Fibroblast of villous mesenchyme (primary cell): Measurements from ENCODE around the gene GMDS. TPM values are rescaled to one million over a fixed set of nuclear protein-coding genes. Genes with fewer than 3 reads are reported as not detected.

Experiments used
- DNase-seq: peaks from one replicate; pipeline ENCODE4 v3.0.0-alpha.2; 2010; ENCODE audit warnings: low read depth
- H3K4me3 ChIP-seq: 2 replicates; pipeline ENCODE4 v1.5.1; 2011; ENCODE audit warnings: low read depth, mild to moderate bottlenecking, low read length
- total RNA-seq: library from RNA; depleted of rRNA; stranded (reverse); fragments of >200 nt; gene quantifications from 2 replicates; pipeline ENCODE4 v1.2.3, GENCODE V29; 2012
- TF ChIP-seq, protein P1 (sequence below): IDR thresholded peaks from 2 replicates; pipeline ENCODE4 v1.5.1; 2012; ENCODE audit warnings: low read depth, mild to moderate bottlenecking, low read length; ENCODE audit not compliant: insufficient read depth

GMDS gene
- total RNA-seq, 1 donor, result 6.5 TPM

DNA sequence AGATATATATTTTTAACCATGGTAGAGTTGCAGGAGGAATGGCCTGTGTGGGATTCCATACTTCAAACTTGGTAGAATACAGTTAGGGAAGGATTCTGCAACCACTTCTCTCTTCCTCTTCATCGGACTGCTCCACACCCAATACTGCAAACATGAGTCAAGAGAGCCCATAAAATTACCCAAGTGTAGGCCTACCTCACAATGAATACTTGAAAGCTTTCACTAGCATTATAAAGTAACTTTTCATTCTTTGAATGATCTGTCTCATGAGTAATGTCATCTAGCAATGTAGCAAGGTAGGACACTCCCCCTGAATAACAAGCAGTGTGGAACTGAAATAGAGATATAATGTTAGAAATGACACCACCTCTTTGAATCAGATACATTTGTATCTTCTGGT lies 556.3 kb downstream of the GMDS start:
- TF ChIP-seq, protein P1, sequence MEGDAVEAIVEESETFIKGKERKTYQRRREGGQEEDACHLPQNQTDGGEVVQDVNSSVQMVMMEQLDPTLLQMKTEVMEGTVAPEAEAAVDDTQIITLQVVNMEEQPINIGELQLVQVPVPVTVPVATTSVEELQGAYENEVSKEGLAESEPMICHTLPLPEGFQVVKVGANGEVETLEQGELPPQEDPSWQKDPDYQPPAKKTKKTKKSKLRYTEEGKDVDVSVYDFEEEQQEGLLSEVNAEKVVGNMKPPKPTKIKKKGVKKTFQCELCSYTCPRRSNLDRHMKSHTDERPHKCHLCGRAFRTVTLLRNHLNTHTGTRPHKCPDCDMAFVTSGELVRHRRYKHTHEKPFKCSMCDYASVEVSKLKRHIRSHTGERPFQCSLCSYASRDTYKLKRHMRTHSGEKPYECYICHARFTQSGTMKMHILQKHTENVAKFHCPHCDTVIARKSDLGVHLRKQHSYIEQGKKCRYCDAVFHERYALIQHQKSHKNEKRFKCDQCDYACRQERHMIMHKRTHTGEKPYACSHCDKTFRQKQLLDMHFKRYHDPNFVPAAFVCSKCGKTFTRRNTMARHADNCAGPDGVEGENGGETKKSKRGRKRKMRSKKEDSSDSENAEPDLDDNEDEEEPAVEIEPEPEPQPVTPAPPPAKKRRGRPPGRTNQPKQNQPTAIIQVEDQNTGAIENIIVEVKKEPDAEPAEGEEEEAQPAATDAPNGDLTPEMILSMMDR, result no peak
- DNase-seq, result no peak
- no peak overlapping the region for H3K4me3 ChIP-seq

DNA sequence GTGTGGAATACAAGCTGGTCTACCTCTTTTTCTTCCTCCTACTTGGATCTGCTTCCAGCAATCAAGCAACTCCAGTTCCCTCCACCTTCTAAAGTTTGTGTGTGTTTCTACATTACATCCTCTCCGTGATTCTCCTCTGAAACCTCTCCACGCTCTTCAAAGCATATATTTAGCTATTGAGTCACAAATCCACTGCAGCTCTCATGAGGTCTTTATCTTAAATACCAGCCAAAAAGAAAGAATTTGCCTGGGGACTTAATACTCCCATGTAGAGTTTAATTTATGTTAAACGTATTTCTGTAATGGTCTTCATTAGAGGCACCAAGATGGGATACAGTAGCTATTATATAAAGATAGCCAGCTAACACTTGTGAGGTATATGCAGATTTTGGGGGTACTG lies 557.0 kb downstream of the GMDS start:
- DNase-seq, result no peak
- TF ChIP-seq, protein P1, result no peak
- no peak overlapping the region for H3K4me3 ChIP-seq

DNA sequence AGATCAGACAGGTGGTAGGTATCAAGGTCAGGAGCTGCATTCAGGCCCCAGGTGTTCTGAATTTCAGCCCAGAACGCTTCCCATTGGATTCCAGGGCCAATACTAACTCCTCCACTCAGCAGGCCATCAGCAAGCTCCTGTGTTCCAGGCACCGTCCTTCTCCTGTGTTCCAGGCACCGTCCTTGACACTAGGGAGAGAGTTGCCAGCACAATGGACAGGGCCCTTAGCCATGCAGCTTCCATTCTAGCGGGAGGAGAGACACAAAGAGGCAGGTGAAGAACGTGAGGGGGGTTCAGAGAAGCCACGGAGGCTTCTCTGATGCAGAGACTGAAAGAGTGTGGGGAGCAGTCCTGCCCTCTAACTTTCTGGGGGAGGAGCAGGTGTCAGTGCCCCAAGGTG lies 558.0 kb downstream of the GMDS start:
- DNase-seq, result no peak
- H3K4me3 ChIP-seq, result no peak overlapping the region
- TF ChIP-seq, protein P1, result no peak

DNA sequence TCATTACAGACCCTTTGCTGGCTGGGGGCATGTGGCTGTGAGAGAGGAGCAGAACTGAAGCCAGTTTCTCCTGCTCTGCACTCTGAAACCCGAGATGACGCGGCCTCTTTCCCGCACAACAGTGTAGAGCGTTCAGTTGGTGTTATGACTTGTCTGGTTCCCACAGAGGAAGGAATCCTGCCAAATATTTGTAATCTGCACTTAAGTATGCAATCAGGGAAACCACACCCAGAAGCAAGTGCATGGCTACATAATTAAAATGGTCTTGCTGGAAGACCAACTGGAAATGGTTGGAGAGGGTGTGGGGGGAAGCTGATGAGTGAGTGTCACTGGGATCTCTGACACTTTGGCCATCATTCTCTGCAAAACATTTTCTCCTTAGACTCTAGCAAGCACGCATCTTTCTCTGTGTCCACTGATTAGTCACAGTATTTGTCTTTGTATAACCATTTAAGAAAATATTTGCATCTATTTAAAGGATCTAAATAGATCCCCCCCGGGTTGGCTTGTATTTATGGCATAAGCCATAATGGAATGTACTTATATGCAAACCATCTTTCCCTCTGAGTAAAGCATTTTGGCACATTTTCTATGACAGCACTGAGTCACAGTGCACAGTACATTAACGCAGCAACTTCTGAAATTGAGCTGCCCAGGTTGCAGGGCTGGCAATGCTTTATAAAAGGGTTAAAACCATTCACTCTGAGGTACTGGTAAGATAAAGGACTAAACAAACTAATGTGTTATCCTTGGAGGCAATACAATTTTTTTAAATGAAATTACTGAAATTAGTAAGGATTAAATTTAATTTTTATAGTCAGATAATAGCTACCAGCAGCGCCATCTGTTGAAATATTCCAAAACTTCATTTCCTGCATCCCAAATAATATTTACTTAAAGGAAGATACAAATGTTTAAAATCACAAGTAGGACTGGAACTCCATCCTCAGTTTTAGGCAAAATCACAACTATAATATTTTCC lies 559.0 kb downstream of the GMDS start:
- TF ChIP-seq, protein P1, result peak; percentile 13
- H3K4me3 ChIP-seq, result no peak overlapping the region
- peak; percentile 76 for DNase-seq

DNA sequence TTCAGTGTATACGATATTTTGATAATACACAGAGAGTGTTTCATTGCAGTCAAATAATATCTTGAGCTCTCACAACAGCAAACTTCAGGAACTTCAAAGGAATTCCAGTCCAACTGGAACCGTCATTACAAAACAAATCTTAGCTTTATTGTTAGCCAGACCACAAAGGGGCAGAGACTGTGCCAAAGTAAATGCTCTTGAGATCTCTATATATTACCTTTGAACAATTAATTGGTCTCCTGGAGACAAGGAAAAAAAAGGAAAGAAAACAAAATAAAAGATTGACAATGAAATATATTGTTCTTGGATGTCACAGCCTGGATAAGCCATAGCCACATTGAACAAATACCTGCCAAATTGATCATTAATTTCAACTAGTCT lies 565.7 kb downstream of the GMDS start:
- TF ChIP-seq, protein P1, result no peak
- no peak overlapping the region for H3K4me3 ChIP-seq
- no peak for DNase-seq

DNA sequence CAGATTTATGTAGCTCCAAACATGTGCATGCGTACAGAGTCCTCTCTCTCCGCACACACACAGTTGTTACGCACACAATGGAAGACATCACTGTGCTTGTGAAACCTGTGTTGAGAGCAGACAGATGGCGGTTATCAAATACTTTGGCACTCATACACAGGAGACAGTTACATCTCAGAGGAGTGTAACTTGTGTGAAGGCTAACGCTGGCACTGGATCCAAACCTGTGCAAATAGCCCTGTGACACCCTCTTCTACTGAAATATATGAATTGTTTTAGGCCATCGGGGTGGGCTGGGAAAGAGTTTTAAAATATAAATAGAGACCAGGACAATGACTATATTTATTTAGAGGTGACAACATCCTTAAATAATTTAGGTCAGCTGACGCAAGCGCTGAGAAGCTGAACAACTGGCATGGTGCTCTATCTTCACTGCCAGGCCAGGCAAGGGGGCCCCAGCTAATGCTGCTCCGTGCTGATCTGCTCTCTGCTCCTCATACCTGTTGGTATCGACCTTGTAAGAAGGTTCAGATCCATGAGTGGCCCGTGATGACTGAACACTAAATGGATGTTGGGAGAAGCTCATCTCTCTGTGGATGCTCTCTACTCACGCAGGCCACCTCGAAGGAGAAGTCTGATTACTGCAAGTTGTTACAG lies 566.2 kb downstream of the GMDS start:
- TF ChIP-seq, protein P1, result no peak
- no peak overlapping the region for H3K4me3 ChIP-seq
- no peak for DNase-seq
